Measurements from ENCODE around the gene DDX10.

- no peak for TF ChIP-seq CTCF (IDR thresholded peaks at IDR 0.05)
- TF ChIP-seq ZFX (IDR thresholded peaks at IDR 0.05; ENCODE audit: borderline replicate concordance) = no peak
These were observed 110.5 kb downstream of the DDX10 start for GRCh38 chr11:108775324-108775723.
